AG08396 (cell line): ENCODE data around the gene CHPF.

ENCODE experiments used
- DNase-seq: peaks from one replicate; pipeline ENCODE4 v3.0.0; 2012; ENCODE audit warnings: low spot score, mixed read lengths

CHPF gene

GRCh38 chr2:219532378-219532649, 11.3 kb downstream of the CHPF start:
- no peak for DNase-seq

- no peak for DNase-seq
These were observed 11.8 kb downstream of the CHPF start for GRCh38 chr2:219531639-219532377.

GRCh38 chr2:219530048-219530963, 13.3 kb downstream of the CHPF start:
- DNase-seq, result peak; percentile 94

GRCh38 chr2:219527472-219527871, 16.1 kb downstream of the CHPF start:
- DNase-seq, result no peak

- no peak for DNase-seq
These were observed 16.6 kb downstream of the CHPF start for GRCh38 chr2:219527076-219527394.

- DNase-seq, result no peak
These were observed 17.1 kb downstream of the CHPF start for GRCh38 chr2:219526320-219527075.

- no peak for DNase-seq
These were observed 17.9 kb downstream of the CHPF start for GRCh38 chr2:219525533-219526232.

GRCh38 chr2:219524817-219525216, 18.8 kb downstream of the CHPF start:
- no peak for DNase-seq

- no peak for DNase-seq
These were observed 20.5 kb downstream of the CHPF start for GRCh38 chr2:219523031-219523671.

- DNase-seq, result peak; percentile 77
These were observed 21.2 kb downstream of the CHPF start for GRCh38 chr2:219522111-219523030.

GRCh38 chr2:219521066-219521880, 22.3 kb downstream of the CHPF start:
- DNase-seq, result peak; percentile 83

- DNase-seq, result no peak
These were observed 23.5 kb downstream of the CHPF start for GRCh38 chr2:219520079-219520478.

GRCh38 chr2:219519526-219519916, 24.1 kb downstream of the CHPF start:
- DNase-seq, result no peak

GRCh38 chr2:219517954-219518778, 25.4 kb downstream of the CHPF start:
- DNase-seq, result no peak

- DNase-seq, result no peak
These were observed 26.7 kb downstream of the CHPF start for GRCh38 chr2:219516888-219517287.

- no peak for DNase-seq
These were observed 27.6 kb downstream of the CHPF start for GRCh38 chr2:219515874-219516629.

- DNase-seq, result no peak
These were observed 28.8 kb downstream of the CHPF start for GRCh38 chr2:219514836-219515235.

- peak; percentile 52 for DNase-seq
These were observed 29.3 kb downstream of the CHPF start, which contains the start of gene ASIC4 for GRCh38 chr2:219514196-219514761. TSS of gene ASIC4 (plus strand) at chr2:219514482. CDS start at chr2:219514725, 243 bp downstream.
